Left lung (tissue), 10 donors: ENCODE data around the gene WRNIP1. TPM values are rescaled to one million over a fixed set of nuclear protein-coding genes. Genes with fewer than 3 reads are reported as not detected.
A peak's percentile ranks its signal among the peaks of the same experiment; 100 is the strongest.

Experiments used
- ATAC-seq: fragments of 200-7000 bp; cut with Tn5 transposase; one replicate; pipeline ENCODE4 v1.9.1; 2020; ENCODE audit warnings: moderate library complexity
- DNase-seq, 4 donors: peaks; one replicate each; pipeline ENCODE4 v3.0.0-alpha.2; 2013 to 2020
- H3K27ac ChIP-seq, 2 donors: fragments of 200-600 bp; sonication (generic) in 1 of 2; one replicate each; pipeline versions ENCODE4 v1.5.0 to v1.8.0; 2020 to 2021
- H3K27me3 ChIP-seq, 2 donors: fragments of 200-600 bp; sonication (generic) in 1 of 2; one replicate each; pipeline versions ENCODE4 v1.5.0 to v1.8.0; 2020 to 2021
- H3K36me3 ChIP-seq, 2 donors: fragments of 200-600 bp; sonication (generic) in 1 of 2; one replicate each; pipeline versions ENCODE4 v1.5.0 to v1.8.0; 2020 to 2021
- H3K4me1 ChIP-seq, 2 donors: fragments of 200-600 bp; one replicate each; pipeline ENCODE4 v1.8.0; 2021
- H3K4me3 ChIP-seq, 2 donors: fragments of 200-600 bp; sonication (generic) in 1 of 2; one replicate each; pipeline versions ENCODE4 v1.5.0 to v1.8.0; 2020 to 2021; ENCODE audit warnings: mild to moderate bottlenecking in 1 of 2
- H3K9me3 ChIP-seq, 2 donors: fragments of 200-600 bp; sonication (generic) in 1 of 2; one replicate each; pipeline versions ENCODE4 v1.5.0 to v1.8.0; 2020 to 2021
- CTCF ChIP-seq, 2 donors: fragments of 200-600 bp; sonication (generic) in 1 of 2; IDR thresholded peaks; one replicate each; pipeline versions ENCODE4 v1.5.0 to v1.8.0; 2021; ENCODE audit warnings: antibody characterized with exemption in 2 of 2
- intact Hi-C, 2 donors: fragments of 100-400 bp; cut with DNase I; formaldehyde crosslinking; loops; one replicate each; pipeline versions ENCODE4 v1.11.2 to v1.14.2; 2022
- polyA plus RNA-seq, 6 donors: library from polyadenylated mRNA; unstranded; fragments of 120-200 nt; gene quantifications; one replicate each; pipeline ENCODE4 v1.2.1, GENCODE V29; 2013; ENCODE audit not compliant: insufficient read length in 6 of 6
- total RNA-seq, 2 donors: library from RNA; stranded (reverse); fragmentation: NEBNext Ultra II Directional; extraction: Animal tissue kit (Norgen Biotek cat#: 25700); gene quantifications; one replicate each; pipeline ENCODE4 v1.2.1, GENCODE V29; 2021
- donor health status: DM: no; HTN: yes; CAD: no.
- donor health status: DM: no; HTN: no; CAD: no.

The WRNIP1 gene
- total and polyA plus RNA-seq, 8 donors: 34.9 to 51.6 (median 49.0) TPM

DNA sequence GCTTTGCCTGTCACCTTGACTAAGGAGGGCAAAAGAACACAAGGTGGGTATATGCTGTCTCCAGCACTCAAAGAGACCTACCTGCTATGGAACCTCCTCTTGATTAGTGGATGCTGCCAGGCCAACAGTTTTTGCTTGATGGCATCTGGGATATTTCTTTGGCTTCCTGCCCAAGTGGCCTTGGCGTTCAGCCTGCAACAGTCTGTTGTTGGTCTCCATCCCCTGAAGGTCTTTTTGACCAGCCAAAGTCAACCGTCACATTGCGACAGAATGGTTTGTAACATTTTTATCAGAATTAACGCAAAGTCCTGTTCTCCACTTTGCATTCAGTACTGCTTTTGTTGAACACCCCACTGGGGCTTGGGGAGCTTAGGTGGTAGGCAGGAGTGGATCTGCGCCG, 39.3 kb downstream of the WRNIP1 start:
- ATAC-seq: no peak
- H3K4me1 ChIP-seq: peaks cover 3 to 51% of the 10 kb centered on the region in 2 donors
- intact Hi-C loops: no loop called here

GRCh38 chr6:2805031-2805430, 39.8 kb downstream of the WRNIP1 start:
- intact Hi-C loops: no loop called here
- no peak overlapping the region for H3K4me3 ChIP-seq

More for the DNA sequence above, 39.3 kb downstream of the WRNIP1 start:
- Histone ChIP-seq H3K27me3 (no peaks in the 10 kb centered on the region), H3K27ac (no peak overlapping the region), H3K4me3 (no peak overlapping the region), H3K36me3 (no peaks in the 10 kb centered on the region), H3K9me3 (no peaks in the 10 kb centered on the region)
- DNase-seq: no peak
- no peak for TF ChIP-seq CTCF (IDR thresholded peaks at IDR 0.05)

GRCh38 chr6:2806644-2807043, 41.5 kb downstream of the WRNIP1 start:
- Histone ChIP-seq H3K9me3 (no peaks in the 10 kb centered on the region), H3K4me1 (peaks cover 9 to 53% of the 10 kb centered on the region in 2 donors), H3K27ac (peak overlapping the region; percentile 37 to 61), H3K4me3 (no peak overlapping the region), H3K36me3 (no peaks in the 10 kb centered on the region), H3K27me3 (no peaks in the 10 kb centered on the region)
- no peak for TF ChIP-seq CTCF (IDR thresholded peaks at IDR 0.05)
- DNase-seq (no peak), ATAC-seq (no peak)
- intact Hi-C loops: no loop called here

More at GRCh38 chr6:2805031-2805430, 39.8 kb downstream of the WRNIP1 start:
- no peak for TF ChIP-seq CTCF (IDR thresholded peaks at IDR 0.05)
- Histone ChIP-seq H3K27ac (no peak overlapping the region), H3K27me3 (no peaks in the 10 kb centered on the region), H3K4me1 (peaks cover 3 to 50% of the 10 kb centered on the region in 2 donors), H3K36me3 (no peaks in the 10 kb centered on the region), H3K9me3 (no peaks in the 10 kb centered on the region)
- DNase-seq (no peak), ATAC-seq (no peak)

DNA sequence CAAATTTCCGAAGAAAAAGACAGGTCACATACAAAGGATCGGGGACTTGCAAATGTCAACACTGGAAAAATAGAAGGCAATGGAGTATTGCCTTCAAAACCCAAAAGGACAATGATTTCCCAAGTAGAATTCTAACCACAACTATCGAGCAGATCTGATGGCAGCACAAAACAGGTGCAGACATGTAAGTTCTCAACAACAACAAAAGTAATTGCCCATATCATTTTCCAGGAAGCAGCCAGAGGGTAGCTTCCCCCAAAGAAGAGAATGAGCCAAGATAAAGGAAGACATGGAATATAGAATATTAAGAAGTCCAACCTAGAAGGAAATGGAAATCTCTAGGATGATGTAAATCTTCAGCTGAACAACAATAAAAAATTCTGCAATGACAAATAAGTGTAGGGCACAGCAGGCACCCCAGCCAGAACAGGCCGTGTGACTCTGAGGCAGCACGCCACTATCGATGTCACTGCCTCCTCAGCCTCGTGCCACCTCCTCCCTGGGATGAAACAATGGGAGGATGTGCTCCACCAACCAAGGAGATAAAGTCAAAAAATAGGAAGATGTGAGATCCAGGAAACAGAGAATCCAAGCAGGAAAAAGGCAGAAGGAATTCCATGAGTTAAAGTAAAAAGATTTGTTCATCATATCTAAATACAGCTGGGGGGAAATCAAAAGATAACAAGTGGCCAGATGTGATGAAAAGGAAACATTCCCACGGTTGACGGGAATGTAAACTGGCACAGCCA, 42.3 kb downstream of the WRNIP1 start:
- Histone ChIP-seq H3K27me3 (no peaks in the 10 kb centered on the region), H3K4me3 (no peak overlapping the region), H3K36me3 (no peaks in the 10 kb centered on the region), H3K4me1 (peaks cover 9 to 53% of the 10 kb centered on the region in 2 donors), H3K27ac (peak overlapping the region; percentile 37 to 61), H3K9me3 (no peaks in the 10 kb centered on the region)
- intact Hi-C loops: no loop called here
- no peak for TF ChIP-seq CTCF (IDR thresholded peaks at IDR 0.05)
- no peak for DNase-seq
- ATAC-seq: no peak

DNA sequence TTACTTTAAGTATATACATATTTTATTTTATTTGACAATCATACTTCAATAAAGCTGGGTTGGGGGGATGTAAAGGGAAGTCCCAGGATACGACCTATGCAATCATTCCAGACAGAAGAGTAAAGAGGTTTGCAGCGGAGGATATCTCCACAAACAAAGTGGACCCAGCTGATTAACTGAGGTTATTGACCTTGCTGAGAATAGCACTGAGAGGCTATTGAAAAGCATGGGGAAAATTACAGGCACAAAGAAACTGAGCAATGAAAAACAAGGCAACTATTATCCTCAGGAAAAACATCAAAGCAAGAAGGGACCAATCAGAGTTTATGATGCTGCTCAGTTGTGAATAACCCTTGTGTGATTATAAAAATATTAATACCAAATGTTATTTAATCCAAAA, 43.8 kb downstream of the WRNIP1 start:
- peaks cover 9 to 53% of the 10 kb centered on the region in 2 donors for H3K4me1 ChIP-seq
- DNase-seq (no peak), ATAC-seq (no peak)
- H3K27me3 ChIP-seq: no peaks in the 10 kb centered on the region
- H3K27ac ChIP-seq: peak overlapping the region in 1 of 2 donors; percentile 62
- H3K36me3 ChIP-seq: no peaks in the 10 kb centered on the region
- no peak for TF ChIP-seq CTCF (IDR thresholded peaks at IDR 0.05)
- intact Hi-C loops: no loop called here
- H3K4me3 ChIP-seq: no peak overlapping the region
- H3K9me3 ChIP-seq: no peaks in the 10 kb centered on the region
